ENCODE results near the gene IFI27L1.

DNA sequence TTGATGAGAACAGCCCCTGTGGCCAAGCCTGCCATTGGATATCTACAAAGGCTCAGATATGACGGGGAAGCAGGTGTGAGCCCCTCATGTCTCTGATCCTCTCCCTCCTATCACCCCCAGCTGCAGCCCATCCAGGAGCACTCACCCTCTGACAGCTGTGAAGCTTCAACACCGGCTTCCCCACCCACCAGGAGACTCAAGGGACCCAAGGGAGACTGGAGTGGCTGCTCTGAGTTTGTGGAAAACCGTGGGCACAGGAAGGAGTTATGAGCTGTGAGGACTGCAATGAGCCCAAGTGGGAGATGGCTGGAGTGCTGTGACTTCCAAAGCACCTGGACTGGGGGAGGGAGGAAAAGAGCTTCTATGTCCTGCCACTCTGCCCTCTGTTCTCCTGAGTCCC, 40.4 kb downstream of the IFI27L1 start:
- TF ChIP-seq POLR2A (IDR thresholded peaks at IDR 0.05; ENCODE audit: low read length) (no peak), GATA1 (IDR thresholded peaks at IDR 0.05; ENCODE audit: low read depth, low read length) (no peak)

Measured in erythroblast (primary cell).